WTC11 (cell line): ENCODE results near the gene FNIP2. TPM values are rescaled to one million over a fixed set of nuclear protein-coding genes. Genes with fewer than 3 reads are reported as not detected.

Experiments used
- ATAC-seq: fragments of 200-7000 bp; cut with Tn5 transposase; 2 replicates; pipeline ENCODE4 v1.10.0; 2021; ENCODE audit warnings: mild to moderate bottlenecking, moderate library complexity
- CTCF ChIA-PET: fragments of 300-600 bp; sonication (Branson Sonifier 250); formaldehyde crosslinking; loops from one replicate; lab custom pipeline; 2021; ENCODE audit warnings: antibody characterized with exemption; lab: Charles Lee
- POLR2A ChIA-PET: fragments of 350-600 bp; sonication (Branson Sonifier 250); formaldehyde crosslinking; loops from one replicate; lab custom pipeline; 2021; ENCODE audit warnings: antibody characterized with exemption; lab: Charles Lee
- DNase-seq: peaks from one replicate; pipeline ENCODE4 v3.0.0; 2021; ENCODE audit warnings: low spot score
- H3K27ac Mint-ChIP-seq: 2 replicates; pipeline ENCODE4 v1.8.0; 2021; ENCODE audit warnings: mixed read lengths
- H3K27me3 Mint-ChIP-seq: 2 replicates; pipeline ENCODE4 v1.8.0; 2021; ENCODE audit warnings: low read depth, mild to moderate bottlenecking, moderate library complexity, mixed read lengths
- H3K36me3 Mint-ChIP-seq: 2 replicates; pipeline ENCODE4 v1.8.0; 2021; ENCODE audit warnings: mixed read lengths
- H3K4me1 Mint-ChIP-seq: 2 replicates; pipeline ENCODE4 v1.8.0; 2022; ENCODE audit warnings: mixed read lengths
- H3K4me3 Mint-ChIP-seq: 2 replicates; pipeline ENCODE4 v1.8.0; 2021; ENCODE audit warnings: mild to moderate bottlenecking, moderate library complexity, mixed read lengths
- H3K9me3 Mint-ChIP-seq: 2 replicates; pipeline ENCODE4 v1.8.0; 2021; ENCODE audit warnings: mixed read lengths
- CDX4 ChIP-seq: fragments of 250-450 bp; sonication (Bioruptor Pico); IDR thresholded peaks from 2 replicates; pipeline ENCODE4 v1.9.0; 2021; ENCODE audit warnings: moderate library complexity, mild to moderate bottlenecking, inconsistent platforms, borderline replicate concordance
- ESRRA ChIP-seq: sonication (generic); formaldehyde crosslinking; IDR thresholded peaks from 2 replicates; pipeline ENCODE4 v1.8.1; 2022; ENCODE audit warnings: mild to moderate bottlenecking, missing genetic modification reagents, borderline replicate concordance
- HMGXB4 ChIP-seq: sonication (generic); formaldehyde crosslinking; IDR thresholded peaks from 2 replicates; pipeline ENCODE4 v1.8.1; 2023; ENCODE audit warnings: mild to moderate bottlenecking, moderate library complexity, missing genetic modification reagents
- NFYB ChIP-seq: sonication (generic); formaldehyde crosslinking; conservative IDR thresholded peaks from 2 replicates; pipeline ENCODE4 v1.8.0; 2022; ENCODE audit warnings: low read depth, missing genetic modification reagents
- OVOL2 ChIP-seq: fragments of 250-450 bp; sonication (Bioruptor Pico); IDR thresholded peaks from 2 replicates; pipeline ENCODE4 v1.9.0; 2021; ENCODE audit warnings: mild to moderate bottlenecking, borderline replicate concordance
- RORB ChIP-seq: fragments of 250-450 bp; sonication (Bioruptor Pico); IDR thresholded peaks from 2 replicates; pipeline ENCODE4 v1.9.0; 2021; ENCODE audit warnings: mild to moderate bottlenecking
- STAT6 ChIP-seq: sonication (generic); formaldehyde crosslinking; conservative IDR thresholded peaks from 2 replicates; pipeline ENCODE4 v1.8.1; 2023; ENCODE audit warnings: mild to moderate bottlenecking, low read depth, missing genetic modification reagents, moderate library complexity
- TP53 ChIP-seq: sonication (generic); formaldehyde crosslinking; IDR thresholded peaks from 2 replicates; pipeline ENCODE4 v1.8.1; 2023; ENCODE audit warnings: mild to moderate bottlenecking, missing genetic modification reagents
- USF1 ChIP-seq: sonication (generic); formaldehyde crosslinking; IDR thresholded peaks from 2 replicates; pipeline ENCODE4 v1.8.0; 2022; ENCODE audit warnings: mild to moderate bottlenecking, missing genetic modification reagents
- ZNF232 ChIP-seq: sonication (generic); formaldehyde crosslinking; IDR thresholded peaks from 2 replicates; pipeline ENCODE4 v1.8.0; 2022; ENCODE audit warnings: mild to moderate bottlenecking, missing genetic modification reagents
- ZNF317 ChIP-seq: sonication (generic); formaldehyde crosslinking; IDR thresholded peaks from 2 replicates; pipeline ENCODE4 v1.8.1; 2023; ENCODE audit warnings: low read depth, mild to moderate bottlenecking, moderate library complexity, missing genetic modification reagents, borderline replicate concordance
- ZNF425 ChIP-seq: fragments of 250-450 bp; sonication (Bioruptor Pico); conservative IDR thresholded peaks from 2 replicates; pipeline ENCODE4 v1.9.0; 2021; ENCODE audit warnings: mild to moderate bottlenecking
- ZNF512 ChIP-seq: sonication (generic); formaldehyde crosslinking; IDR thresholded peaks from 2 replicates; pipeline ENCODE4 v1.8.1; 2022; ENCODE audit warnings: missing genetic modification reagents, borderline replicate concordance
- ZNF532 ChIP-seq: fragments of 250-450 bp; sonication (Bioruptor Pico); IDR thresholded peaks from 2 replicates; pipeline ENCODE4 v1.9.0; 2021; ENCODE audit warnings: mild to moderate bottlenecking, borderline replicate concordance
- total RNA-seq: library from RNA; stranded (reverse); gene quantifications from 3 replicates; pipeline ENCODE4 v1.2.3, GENCODE V29; 2021

FNIP2 gene
- total RNA-seq, 1 experiment from 2014 or later = 8.6 TPM

GRCh38 chr4:158829254-158829653, 60.4 kb downstream of the FNIP2 start:
- Mint-ChIP-seq H3K36me3 (0 out of 2 replicates have a peak, but pooled peaks cover 2% of the 10 kb centered on the region), H3K4me3 (no peak overlapping the region), H3K9me3 (no peaks in the 10 kb centered on the region), H3K27ac (no peak overlapping the region), H3K27me3 (no peaks in the 10 kb centered on the region), H3K4me1 (peaks cover 6% of the 10 kb centered on the region)
- DNase-seq (no peak), ATAC-seq (no peak)
- no peak for TF ChIP-seq ZNF317 (CRISPR knock-in tag)
- no peak for TF ChIP-seq STAT6
- no peak for TF ChIP-seq RORB
- TF ChIP-seq CDX4 (CRISPR knock-in tag) = no peak
- TF ChIP-seq ZNF232 (CRISPR knock-in tag) = no peak
- no peak for TF ChIP-seq ZNF512 (CRISPR knock-in tag)
- TF ChIP-seq NFYB (CRISPR knock-in tag) = no peak
- no peak for TF ChIP-seq TP53 (CRISPR knock-in tag)
- TF ChIP-seq ZNF532 (CRISPR knock-in tag) = no peak
- no peak for TF ChIP-seq HMGXB4 (CRISPR knock-in tag)
- TF ChIP-seq ESRRA (CRISPR knock-in tag) = no peak
- no peak for TF ChIP-seq ZNF425 (CRISPR knock-in tag)
- TF ChIP-seq USF1 (CRISPR knock-in tag) = no peak
- TF ChIP-seq OVOL2 (CRISPR knock-in tag) = no peak
- CTCF ChIA-PET = no interaction called here
- POLR2A ChIA-PET = no interaction called here
